Sigmoid colon (tissue), 4 donors: ENCODE results near the gene GPR119.

Source experiments
- CTCF ChIP-seq, 4 experiments: fragments of 450-650 bp in 3 of 4; fragments of 200-600 bp in 1 of 4; IDR thresholded peaks; one replicate each; pipeline ENCODE4 v1.5.1; 2016 to 2019; ENCODE audit warnings: antibody characterized with exemption in 4 of 4, mild to moderate bottlenecking in 3 of 4, moderate library complexity in 2 of 4
- EP300 ChIP-seq, 4 donors: sonication (generic); formaldehyde crosslinking; IDR thresholded peaks; one replicate each; pipeline ENCODE4 v1.6.1; 2017; ENCODE audit warnings: antibody characterized with exemption in 4 of 4
- POLR2AphosphoS5 ChIP-seq, 4 donors: sonication (generic); formaldehyde crosslinking; IDR thresholded peaks; one replicate each; pipeline ENCODE4 v1.6.1; 2017; ENCODE audit warnings: antibody characterized with exemption in 4 of 4

GRCh38 chrX:130393451-130394074 lies 8.1 kb upstream of the GPR119 start:
- TF ChIP-seq POLR2AphosphoS5 (IDR thresholded peaks at IDR 0.05): no peak
- TF ChIP-seq CTCF (IDR thresholded peaks at IDR 0.05): peak in 2 of 4 experiments; percentile 21 to 49
- TF ChIP-seq EP300 (IDR thresholded peaks at IDR 0.05): no peak
